IPS DF 4.7 (cell line): ENCODE data around the gene SLC37A4.

Experiments used
- DNase-seq: peaks from one replicate; pipeline ENCODE4 v3.0.0-alpha.2; 2013; ENCODE audit warnings: low spot score; ENCODE audit errors: extremely low read depth

Gene SLC37A4

GRCh38 chr11:118979434-118979833 lies 51.2 kb downstream of the SLC37A4 start:
- DNase-seq = no peak

GRCh38 chr11:118975771-118976709 lies 54.6 kb downstream of the SLC37A4 start:
- DNase-seq = no peak
